Measurements from ENCODE around the gene ZFYVE28. TPM values are rescaled to one million over a fixed set of nuclear protein-coding genes. Genes with fewer than 3 reads are reported as not detected.
A peak's percentile ranks its signal among the peaks of the same experiment; 100 is the strongest.

ZFYVE28 gene
- total RNA-seq, 2 experiments from 2014 or later, result 26.2 to 28.0 TPM

GRCh38 chr4:2300431-2301224 is 117.8 kb downstream of the ZFYVE28 start:
- ChIA-PET POLR2A (interaction anchor here (1.1 to 1.9 kb wide), 2 partner anchors 19 to 59 kb away, joined by 3 to 4 read pairs; partner anchors contain the start of genes HAUS3 and POLN), CTCF (no interaction called here)
- H3K27me3 Mint-ChIP-seq, result no peaks in the 10 kb centered on the region
- H3K9me3 Mint-ChIP-seq, result no peaks in the 10 kb centered on the region
- Histone ChIP-seq H3K27me3 (ENCODE audit: control insufficient read depth in 1 of 2, insufficient read depth in 2 of 2, low read length in 2 of 2) (no peaks in the 10 kb centered on the region), H3K27ac (ENCODE audit: low read depth in 1 of 2, low read length in 2 of 2) (no peak overlapping the region), H3K4me1 (ENCODE audit: insufficient read depth, low read length) (peaks cover 20% of the 10 kb centered on the region), H3K36me3 (ENCODE audit: insufficient read depth, low read length) (peaks cover 12% of the 10 kb centered on the region), H3K4me3 (ENCODE audit: low read length) (no peak overlapping the region), H3K9me3 (ENCODE audit: control insufficient read depth in 1 of 2, insufficient read depth in 1 of 2, low read length in 2 of 2) (no peaks in the 10 kb centered on the region)
- peaks cover 12% of the 10 kb centered on the region for H3K36me3 Mint-ChIP-seq (ENCODE audit: low read depth)
- H3K4me1 Mint-ChIP-seq (ENCODE audit: low read depth), result peaks cover 30% of the 10 kb centered on the region
- DNase-seq, result peak in 1 of 14 experiments; percentile 11
- intact Hi-C loops (cut with DNase I, micrococcal nuclease), result no loop called here
- no peak overlapping the region for H3K4me3 Mint-ChIP-seq
- TF ChIP-seq CTCF (IDR thresholded peaks at IDR 0.05), result no peak
- H3K27ac Mint-ChIP-seq, result peak overlapping the region; percentile 83
- ATAC-seq (ENCODE audit: poor library complexity), result no peak

- H3K36me3 ChIP-seq (ENCODE audit: insufficient read depth, low read length), result peaks cover 8% of the 10 kb centered on the region
- H3K27ac ChIP-seq (ENCODE audit: low read depth in 1 of 2, low read length in 2 of 2), result no peak overlapping the region
- Mint-ChIP-seq H3K36me3 (ENCODE audit: low read depth) (peaks cover 12% of the 10 kb centered on the region), H3K27ac (peak overlapping the region; percentile 83), H3K27me3 (no peaks in the 10 kb centered on the region), H3K9me3 (no peaks in the 10 kb centered on the region), H3K4me1 (ENCODE audit: low read depth) (peaks cover 39% of the 10 kb centered on the region), H3K4me3 (no peak overlapping the region)
- H3K9me3 ChIP-seq (ENCODE audit: control insufficient read depth in 1 of 2, insufficient read depth in 1 of 2, low read length in 2 of 2), result no peaks in the 10 kb centered on the region
- intact Hi-C loops (cut with DNase I, micrococcal nuclease), result no loop called here
- peaks cover 27% of the 10 kb centered on the region for H3K4me1 ChIP-seq (ENCODE audit: insufficient read depth, low read length)
- POLR2A ChIA-PET, result interaction anchor here (1.1 kb wide), 1 partner anchor 58 kb away, joined by 3 read pairs; the partner anchor contains the start of genes HAUS3 and POLN
- no peaks in the 10 kb centered on the region for H3K27me3 ChIP-seq (ENCODE audit: control insufficient read depth in 1 of 2, insufficient read depth in 2 of 2, low read length in 2 of 2)
- CTCF ChIA-PET, result no interaction called here
- H3K4me3 ChIP-seq (ENCODE audit: low read length), result no peak overlapping the region
- ATAC-seq (ENCODE audit: poor library complexity), result no peak
- no peak for TF ChIP-seq CTCF (IDR thresholded peaks at IDR 0.05)
- no peak for DNase-seq
These were observed 118.7 kb downstream of the ZFYVE28 start for GRCh38 chr4:2299794-2300193.

DNA sequence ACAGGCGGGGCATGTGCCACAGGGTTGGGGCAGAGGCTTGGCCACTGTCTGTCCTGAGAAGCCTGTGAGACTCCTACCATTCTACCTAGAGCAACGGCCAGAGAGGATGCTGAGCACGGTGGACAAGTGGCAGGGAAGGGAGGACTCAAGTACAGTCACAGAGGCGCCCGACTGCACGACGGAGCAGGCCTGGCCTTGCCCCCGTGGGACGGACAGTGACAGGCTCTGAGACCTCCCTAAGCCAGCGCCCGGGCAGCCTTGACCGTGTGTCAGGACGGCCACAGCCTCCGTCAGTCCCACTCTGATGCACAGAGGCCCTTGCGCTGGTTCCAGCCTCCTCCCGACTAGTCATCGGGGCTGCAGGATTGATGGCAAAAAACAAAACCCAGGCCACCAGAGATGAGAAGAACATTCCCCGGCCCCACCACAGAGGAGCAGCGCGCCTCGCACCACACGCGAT is 119.9 kb downstream of the ZFYVE28 start:
- no peak for TF ChIP-seq CTCF (IDR thresholded peaks at IDR 0.05)
- Histone ChIP-seq H3K27me3 (ENCODE audit: control insufficient read depth in 1 of 2, insufficient read depth in 2 of 2, low read length in 2 of 2) (no peaks in the 10 kb centered on the region), H3K4me1 (ENCODE audit: insufficient read depth, low read length) (peaks cover 27% of the 10 kb centered on the region), H3K36me3 (ENCODE audit: insufficient read depth, low read length) (peaks cover 4% of the 10 kb centered on the region), H3K27ac (ENCODE audit: low read depth in 1 of 2, low read length in 2 of 2) (no peak overlapping the region), H3K9me3 (ENCODE audit: control insufficient read depth in 1 of 2, insufficient read depth in 1 of 2, low read length in 2 of 2) (no peaks in the 10 kb centered on the region), H3K4me3 (ENCODE audit: low read length) (no peak overlapping the region)
- CTCF ChIA-PET, result no interaction called here
- Mint-ChIP-seq H3K4me1 (ENCODE audit: low read depth) (peaks cover 49% of the 10 kb centered on the region), H3K36me3 (ENCODE audit: low read depth) (peaks cover 12% of the 10 kb centered on the region), H3K9me3 (no peaks in the 10 kb centered on the region), H3K4me3 (no peak overlapping the region), H3K27me3 (no peaks in the 10 kb centered on the region), H3K27ac (peak overlapping the region; percentile 83)
- no peak for ATAC-seq (ENCODE audit: poor library complexity)
- POLR2A ChIA-PET, result no interaction called here
- intact Hi-C loops (cut with DNase I, micrococcal nuclease), result no loop called here
- DNase-seq, result peak in 1 of 14 experiments; percentile 4

Data from CD4-positive, alpha-beta T cell (primary cell).